Testis (tissue), 2 donors: Measurements from ENCODE around the gene MAGEB3.

Experiments
- CTCF ChIP-seq, 3 experiments: fragments of 450-650 bp in 2 of 3; fragments of 200-600 bp in 1 of 3; sonication (generic) in 1 of 3; IDR thresholded peaks; one replicate each; pipeline ENCODE4 v1.5.1; 2016 to 2019; ENCODE audit warnings: antibody characterized with exemption in 3 of 3, mild to moderate bottlenecking in 2 of 3, moderate library complexity in 1 of 3
- POLR2A ChIP-seq: fragments of 450-650 bp; IDR thresholded peaks from one replicate; pipeline ENCODE4 v1.6.1; 2017; ENCODE audit warnings: antibody characterized with exemption, mild to moderate bottlenecking, moderate library complexity

- no peak for TF ChIP-seq CTCF (IDR thresholded peaks at IDR 0.05)
- no peak for TF ChIP-seq POLR2A
These were observed 11.1 kb upstream of the MAGEB3 start for GRCh38 chrX:30219372-30219771.
